NCI-H128 (cell line): ENCODE measurements around the gene MDFIC.
"Not testable (repeated sequence)": the region's sequence is repeated elsewhere in the genome, so short reads cannot be mapped to it uniquely, and the experiment has no call there.

Source experiments
- DNase-seq: peaks from one replicate; lab custom pipeline; 2025; ENCODE audit not compliant: unreplicated experiment; lab: John Stamatoyannopoulos, UW

Gene MDFIC

GRCh38 chr7:114922026-114922651, at the start of gene MDFIC:
TSS of gene MDFIC (plus strand) at chr7:114922094. CDS start at chr7:114923034, 940 bp downstream.
- no peak for DNase-seq

GRCh38 chr7:114874170-114874569, 47.7 kb upstream of the MDFIC start:
- DNase-seq = no peak

GRCh38 chr7:114875186-114875585, 46.7 kb upstream of the MDFIC start:
- no peak for DNase-seq

- no peak for DNase-seq
These were observed 42.3 kb upstream of the MDFIC start for GRCh38 chr7:114879554-114879953.

- DNase-seq = no peak
These were observed 36.1 kb upstream of the MDFIC start for GRCh38 chr7:114885836-114886235.

- DNase-seq = no peak
These were observed 35.7 kb upstream of the MDFIC start for GRCh38 chr7:114886241-114886640.

- DNase-seq = not testable (repeated sequence)
These were observed 32.8 kb upstream of the MDFIC start for GRCh38 chr7:114889116-114889515.

- no peak for DNase-seq
These were observed 32.1 kb upstream of the MDFIC start for GRCh38 chr7:114889646-114890285.

GRCh38 chr7:114890561-114890960, 31.3 kb upstream of the MDFIC start:
- no peak for DNase-seq

GRCh38 chr7:114900127-114900526, 21.8 kb upstream of the MDFIC start:
- no peak for DNase-seq

GRCh38 chr7:114901771-114902170, 20.1 kb upstream of the MDFIC start:
- no peak for DNase-seq

GRCh38 chr7:114903131-114903530, 18.8 kb upstream of the MDFIC start:
- DNase-seq = no peak

- DNase-seq = no peak
These were observed 11.1 kb upstream of the MDFIC start for GRCh38 chr7:114910787-114911186.

- DNase-seq = no peak
These were observed 10.5 kb upstream of the MDFIC start for GRCh38 chr7:114911411-114911810.

- no peak for DNase-seq
These were observed 5.5 kb upstream of the MDFIC start for GRCh38 chr7:114916261-114916892.

- no peak for DNase-seq
These were observed 4.6 kb upstream of the MDFIC start for GRCh38 chr7:114917211-114917839.

- DNase-seq = no peak
These were observed 2.3 kb upstream of the MDFIC start for GRCh38 chr7:114919587-114919986.

- no peak for DNase-seq
These were observed 266 bp upstream of the MDFIC start for GRCh38 chr7:114921631-114922025.

- no peak for DNase-seq
These were observed 933 bp downstream of the MDFIC start for GRCh38 chr7:114922652-114923402.

- DNase-seq = no peak
These were observed 1.5 kb downstream of the MDFIC start for GRCh38 chr7:114923403-114923713.

GRCh38 chr7:114924038-114924712, 2.3 kb downstream of the MDFIC start:
- DNase-seq = no peak
